ENCODE results near the gene ULK2.

- no peak for TF ChIP-seq POLR2A (IDR thresholded peaks at IDR 0.05; ENCODE audit: low read length)
- TF ChIP-seq GATA1 (IDR thresholded peaks at IDR 0.05; ENCODE audit: low read depth, low read length), result no peak
These were observed 126.8 kb downstream of the ULK2 start for GRCh38 chr17:19740933-19741332.

Measured in erythroblast (primary cell).